ENCODE measurements around the gene CRELD2. TPM values are rescaled to one million over a fixed set of nuclear protein-coding genes. Genes with fewer than 3 reads are reported as not detected.

The CRELD2 gene
- total and polyA plus RNA-seq, 2 of the 8 experiments (the other 6 are each of a cell fraction or from before 2014, with no cell fraction given), result 24.5 to 36.6 TPM

DNA sequence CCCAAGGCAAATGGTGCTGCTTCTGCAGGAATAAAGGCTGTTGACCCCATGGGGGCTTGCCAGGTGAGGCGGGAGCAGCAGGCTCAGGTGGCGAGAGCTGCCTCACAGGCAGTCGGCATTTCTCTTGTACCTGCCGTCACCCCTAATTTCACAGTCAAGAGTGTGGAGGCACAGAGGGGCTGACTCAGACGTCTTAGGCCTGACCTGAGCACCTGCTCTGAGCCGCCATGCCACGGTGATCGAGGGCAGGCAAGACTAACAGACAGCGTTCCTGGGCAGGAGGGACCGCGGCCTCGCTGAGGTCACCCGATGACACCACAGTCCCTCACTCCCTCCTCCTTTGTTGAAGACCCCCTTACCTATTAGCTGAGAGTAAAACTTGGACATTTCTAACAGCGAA lies 5.4 kb upstream of the CRELD2 start:
- H3K56ac ChIP-seq (replicated peaks; ENCODE audit: insufficient read length, low read depth, low read length), result no peak overlapping the region
- H4K20me1 ChIP-seq (replicated peaks in 1 of 2; ENCODE audit: control insufficient read depth in 1 of 2, insufficient read depth in 2 of 2, low read length in 2 of 2), result peaks cover 3 to 13% of the 10 kb centered on the region in 2 experiments
- peaks cover 2% of the 10 kb centered on the region; the same call in 1 of the 2 replicates for H3K23me2 ChIP-seq (ENCODE audit: low read depth, low read length)
- CTCF ChIA-PET (ENCODE audit: partially characterized antibody), result interaction anchor here (0.9 kb wide), 1 partner anchor 39 kb away, joined by 4 read pairs; no protein-coding TSS in a partner anchor
- no peak overlapping the region for H3K27ac ChIP-seq (ENCODE audit: low read depth, low read length)
- H3K36me3 ChIP-seq (ENCODE audit: control insufficient read depth in 2 of 4, insufficient read depth in 4 of 4, low read length in 3 of 4), result peaks cover 0 to 3% (median 1%) of the 10 kb centered on the region in 4 experiments; a peak in 4 of 8 replicates
- peaks cover 0 to 8% of the 10 kb centered on the region in 2 experiments; a peak in 1 of 4 replicates for H3K79me2 ChIP-seq (ENCODE audit: control insufficient read depth in 1 of 2, insufficient read depth in 2 of 2, low read length in 2 of 2)
- POLR2A ChIA-PET (ENCODE audit: partially characterized antibody), result interaction anchor here (1.0 kb wide), 1 partner anchor 10 kb away, joined by 3 read pairs; no protein-coding TSS in a partner anchor
- no peak overlapping the region for H2AK5ac ChIP-seq (ENCODE audit: low read depth, low read length)
- H2AFZ ChIP-seq (ENCODE audit: low read length), result no peak overlapping the region
- H2BK20ac ChIP-seq (ENCODE audit: low read length), result no peak overlapping the region
- H3K27me3 ChIP-seq (replicated peaks in 1 of 4; ENCODE audit: control insufficient read depth in 3 of 4, extremely low read depth in 1 of 4, insufficient read depth in 3 of 4, low read length in 3 of 4), result no peaks in the 10 kb centered on the region
- H3K79me1 ChIP-seq (ENCODE audit: low read depth, low read length), result peaks cover 3% of the 10 kb centered on the region; the same call in 1 of the 2 replicates
- H3K23ac ChIP-seq (ENCODE audit: insufficient read length), result no peak overlapping the region
- no peak overlapping the region for H2BK5ac ChIP-seq (ENCODE audit: low read depth, low read length)
- H2BK120ac ChIP-seq (replicated peaks; ENCODE audit: low read depth, low read length), result no peak overlapping the region
- H3K4me2 ChIP-seq (ENCODE audit: insufficient read depth in 1 of 2, low read depth in 2 of 2, low read length in 2 of 2), result no peak overlapping the region
- no peak overlapping the region for H2BK12ac ChIP-seq (ENCODE audit: low read depth, low read length)
- FAIRE-seq (no peak), DNase-seq (ENCODE audit: low read depth in 1 of 2, low spot score in 2 of 2) (no peak)
- H3K9ac ChIP-seq (replicated peaks in 1 of 4; ENCODE audit: extremely low read depth in 1 of 4, low read depth in 3 of 4, low read length in 3 of 4), result no peak overlapping the region; a peak in 1 of 7 replicates
- no peak overlapping the region for H3K14ac ChIP-seq (ENCODE audit: insufficient read length)
- H4K5ac ChIP-seq (ENCODE audit: insufficient read length, low read depth, low read length), result no peak overlapping the region
- no peak for TF ChIP-seq KDM1A (IDR thresholded peaks at IDR 0.05; ENCODE audit: borderline replicate concordance, low read length)
- no peak for TF ChIP-seq MAFK (IDR thresholded peaks at IDR 0.05; ENCODE audit: low read depth, low read length)
- TF ChIP-seq HDAC6 (IDR thresholded peaks at IDR 0.05; ENCODE audit: low read depth, low read length), result no peak
- no peak for TF ChIP-seq RXRA (IDR thresholded peaks at IDR 0.05; ENCODE audit: insufficient read depth, low read depth, low read length)
- no peak for TF ChIP-seq SIN3A (conservative IDR thresholded peaks at IDR 0.05 in 1 of 2, IDR thresholded peaks at IDR 0.05 in 1 of 2; ENCODE audit: low read depth in 1 of 2, low read length in 2 of 2)
- TF ChIP-seq, protein P1, sequence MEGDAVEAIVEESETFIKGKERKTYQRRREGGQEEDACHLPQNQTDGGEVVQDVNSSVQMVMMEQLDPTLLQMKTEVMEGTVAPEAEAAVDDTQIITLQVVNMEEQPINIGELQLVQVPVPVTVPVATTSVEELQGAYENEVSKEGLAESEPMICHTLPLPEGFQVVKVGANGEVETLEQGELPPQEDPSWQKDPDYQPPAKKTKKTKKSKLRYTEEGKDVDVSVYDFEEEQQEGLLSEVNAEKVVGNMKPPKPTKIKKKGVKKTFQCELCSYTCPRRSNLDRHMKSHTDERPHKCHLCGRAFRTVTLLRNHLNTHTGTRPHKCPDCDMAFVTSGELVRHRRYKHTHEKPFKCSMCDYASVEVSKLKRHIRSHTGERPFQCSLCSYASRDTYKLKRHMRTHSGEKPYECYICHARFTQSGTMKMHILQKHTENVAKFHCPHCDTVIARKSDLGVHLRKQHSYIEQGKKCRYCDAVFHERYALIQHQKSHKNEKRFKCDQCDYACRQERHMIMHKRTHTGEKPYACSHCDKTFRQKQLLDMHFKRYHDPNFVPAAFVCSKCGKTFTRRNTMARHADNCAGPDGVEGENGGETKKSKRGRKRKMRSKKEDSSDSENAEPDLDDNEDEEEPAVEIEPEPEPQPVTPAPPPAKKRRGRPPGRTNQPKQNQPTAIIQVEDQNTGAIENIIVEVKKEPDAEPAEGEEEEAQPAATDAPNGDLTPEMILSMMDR (IDR thresholded peaks at IDR 0.05; ENCODE audit: control extremely low read depth in 1 of 3, insufficient read depth in 1 of 3, low read depth in 1 of 3, low read length in 3 of 3), result no peak
- no peak for TF ChIP-seq POLR2A (IDR thresholded peaks at IDR 0.05; ENCODE audit: control extremely low read depth in 1 of 2, low read depth in 2 of 2, low read length in 2 of 2)
- no peak overlapping the region for H3K4me3 ChIP-seq (ENCODE audit: extremely low read depth in 1 of 4, insufficient read depth in 2 of 4, low read depth in 3 of 4, low read length in 4 of 4)
- H4K8ac ChIP-seq (ENCODE audit: extremely low read depth, insufficient read depth, low read length), result no peak overlapping the region
- H3K9me3 ChIP-seq (ENCODE audit: insufficient read depth in 2 of 2, low read depth in 1 of 2, low read length in 1 of 2), result no peaks in the 10 kb centered on the region
- H3K4me1 ChIP-seq (replicated peaks in 1 of 4; ENCODE audit: control insufficient read depth in 3 of 4, insufficient read depth in 4 of 4, low read length in 3 of 4), result peaks cover 0 to 5% (median 0%) of the 10 kb centered on the region in 4 experiments; a peak in 4 of 7 replicates
- 89% methylated on average over 14 of the region's 14 CpGs; no CpG with 5 or more reads in 1 of the 2 experiments for WGBS, 2 experiments (ENCODE audit: extremely low coverage in 1 of 2, insufficient coverage in 1 of 2, insufficient read length in 1 of 2, insufficient replicate concordance in 2 of 2, low coverage in 1 of 2, low lambda C conversion rate in 2 of 2, missing lambda C conversion rate in 1 of 2)
- no peak overlapping the region for H3K18ac ChIP-seq (ENCODE audit: extremely low read depth, low read length)
- no peak overlapping the region for H2BK15ac ChIP-seq (ENCODE audit: low read length)
- no peak overlapping the region for H3K4ac ChIP-seq (replicated peaks; ENCODE audit: insufficient read length, low read depth, low read length)
- H4K91ac ChIP-seq (replicated peaks; ENCODE audit: insufficient read length, low read length), result no peak overlapping the region
